Measurements from ENCODE around the gene LIPF.

LIPF gene

DNA sequence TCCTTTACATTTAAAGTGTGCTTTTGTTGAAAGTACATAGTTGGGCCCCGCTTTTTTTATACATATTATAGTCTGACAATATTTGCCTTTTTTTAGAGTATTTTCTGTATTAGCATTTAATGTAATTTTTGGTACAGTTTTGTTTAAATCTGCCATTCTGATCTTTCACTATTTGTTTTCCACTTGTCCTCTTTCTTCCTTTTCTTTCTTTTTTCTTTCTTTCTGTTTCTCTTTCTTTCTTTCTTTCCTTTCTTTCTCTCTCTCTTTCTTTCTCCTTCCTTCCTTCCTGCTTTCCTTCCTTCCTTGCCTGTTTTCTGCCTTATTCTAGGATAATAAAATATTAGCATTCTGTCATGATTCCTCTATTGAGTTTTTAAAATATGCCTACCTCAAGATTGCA lies 51.3 kb downstream of the LIPF start (continued):
- TF ChIP-seq OSR2 (tag by site-specific recombination; IDR thresholded peaks at IDR 0.05), result no peak

DNA sequence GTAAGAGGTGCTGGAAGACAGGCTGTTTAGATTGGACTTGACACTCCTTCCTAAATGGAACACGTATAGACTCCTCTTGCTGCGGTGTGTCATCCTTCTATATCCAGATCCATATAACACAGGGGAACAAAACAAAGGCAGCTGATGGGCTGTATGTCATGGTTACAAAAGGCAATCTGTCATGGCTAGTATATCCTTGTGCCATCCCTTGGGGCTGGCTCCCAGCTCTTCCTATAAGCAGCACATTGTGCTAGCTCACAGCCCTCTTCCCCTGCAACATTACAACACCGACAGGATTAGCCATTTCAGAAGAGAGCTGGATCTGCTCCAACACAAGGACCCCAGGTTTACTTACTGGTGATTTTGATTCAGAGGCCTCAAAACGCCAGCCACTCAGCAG lies 57.1 kb downstream of the LIPF start:
- H3K4me3 ChIP-seq (ENCODE audit: low read depth, low read length), result no peak overlapping the region
- H3K4me1 ChIP-seq (ENCODE audit: control insufficient read depth, insufficient read depth, low read length), result no peaks in the 10 kb centered on the region
- ChIA-PET CTCF (interaction anchor here (0.5 kb wide), 1 partner anchor 141 kb away, joined by 3 read pairs; no protein-coding TSS in a partner anchor), POLR2A (no interaction called here)
- TF ChIP-seq ZNF549 (tag by site-specific recombination; IDR thresholded peaks at IDR 0.05) (no peak), ZBTB48 (tag by site-specific recombination; IDR thresholded peaks at IDR 0.05) (no peak), ZNF404 (tag by site-specific recombination; IDR thresholded peaks at IDR 0.05) (no peak), ZSCAN23 (tag by site-specific recombination; IDR thresholded peaks at IDR 0.05) (no peak), ZNF658 (tag by site-specific recombination; IDR thresholded peaks at IDR 0.05) (no peak), KLF8 (tag by site-specific recombination; IDR thresholded peaks at IDR 0.05) (no peak), ZNF571 (tag by site-specific recombination; IDR thresholded peaks at IDR 0.05) (no peak), ZNF311 (tag by site-specific recombination; IDR thresholded peaks at IDR 0.05; ENCODE audit: borderline replicate concordance) (no peak), ZNF157 (tag by site-specific recombination; IDR thresholded peaks at IDR 0.05) (no peak), ZBTB21 (tag by site-specific recombination; IDR thresholded peaks at IDR 0.05) (no peak), ZNF292 (tag by site-specific recombination; IDR thresholded peaks at IDR 0.05; ENCODE audit: borderline replicate concordance, low read depth) (no peak), SCRT2 (tag by site-specific recombination; IDR thresholded peaks at IDR 0.05) (no peak)
- TF ChIP-seq, protein P1, sequence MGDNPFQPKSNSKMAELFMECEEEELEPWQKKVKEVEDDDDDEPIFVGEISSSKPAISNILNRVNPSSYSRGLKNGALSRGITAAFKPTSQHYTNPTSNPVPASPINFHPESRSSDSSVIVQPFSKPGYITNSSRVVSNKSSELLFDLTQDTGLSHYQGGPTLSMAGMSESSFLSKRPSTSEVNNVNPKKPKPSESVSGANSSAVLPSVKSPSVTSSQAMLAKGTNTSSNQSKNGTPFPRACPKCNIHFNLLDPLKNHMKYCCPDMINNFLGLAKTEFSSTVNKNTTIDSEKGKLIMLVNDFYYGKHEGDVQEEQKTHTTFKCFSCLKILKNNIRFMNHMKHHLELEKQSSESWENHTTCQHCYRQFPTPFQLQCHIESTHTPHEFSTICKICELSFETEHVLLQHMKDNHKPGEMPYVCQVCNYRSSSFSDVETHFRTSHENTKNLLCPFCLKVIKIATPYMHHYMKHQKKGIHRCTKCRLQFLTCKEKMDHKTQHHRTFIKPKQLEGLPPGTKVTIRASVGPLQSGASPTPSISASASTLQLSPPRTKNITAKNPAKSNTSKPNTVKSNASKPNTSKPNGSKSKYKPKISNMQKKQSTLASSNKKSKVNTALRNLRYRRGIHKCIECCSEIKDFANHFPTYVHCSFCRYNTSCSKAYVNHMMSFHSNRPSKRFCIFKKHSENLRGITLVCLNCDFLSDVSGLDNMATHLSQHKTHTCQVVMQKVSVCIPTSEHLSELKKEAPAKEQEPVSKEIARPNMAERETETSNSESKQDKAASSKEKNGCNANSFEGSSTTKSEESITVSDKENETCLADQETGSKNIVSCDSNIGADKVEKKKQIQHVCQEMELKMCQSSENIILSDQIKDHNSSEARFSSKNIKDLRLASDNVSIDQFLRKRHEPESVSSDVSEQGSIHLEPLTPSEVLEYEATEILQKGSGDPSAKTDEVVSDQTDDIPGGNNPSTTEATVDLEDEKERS (tag by site-specific recombination; IDR thresholded peaks at IDR 0.05), result no peak
- TF ChIP-seq, protein P2, sequence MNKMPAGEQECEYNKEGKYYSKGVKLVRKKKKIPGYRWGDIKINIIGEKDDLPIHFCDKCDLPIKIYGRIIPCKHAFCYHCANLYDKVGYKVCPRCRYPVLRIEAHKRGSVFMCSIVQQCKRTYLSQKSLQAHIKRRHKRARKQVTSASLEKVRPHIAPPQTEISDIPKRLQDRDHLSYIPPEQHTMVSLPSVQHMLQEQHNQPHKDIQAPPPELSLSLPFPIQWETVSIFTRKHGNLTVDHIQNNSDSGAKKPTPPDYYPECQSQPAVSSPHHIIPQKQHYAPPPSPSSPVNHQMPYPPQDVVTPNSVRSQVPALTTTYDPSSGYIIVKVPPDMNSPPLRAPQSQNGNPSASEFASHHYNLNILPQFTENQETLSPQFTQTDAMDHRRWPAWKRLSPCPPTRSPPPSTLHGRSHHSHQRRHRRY (tag by site-specific recombination; IDR thresholded peaks at IDR 0.05), result no peak
- TF ChIP-seq, protein P3, sequence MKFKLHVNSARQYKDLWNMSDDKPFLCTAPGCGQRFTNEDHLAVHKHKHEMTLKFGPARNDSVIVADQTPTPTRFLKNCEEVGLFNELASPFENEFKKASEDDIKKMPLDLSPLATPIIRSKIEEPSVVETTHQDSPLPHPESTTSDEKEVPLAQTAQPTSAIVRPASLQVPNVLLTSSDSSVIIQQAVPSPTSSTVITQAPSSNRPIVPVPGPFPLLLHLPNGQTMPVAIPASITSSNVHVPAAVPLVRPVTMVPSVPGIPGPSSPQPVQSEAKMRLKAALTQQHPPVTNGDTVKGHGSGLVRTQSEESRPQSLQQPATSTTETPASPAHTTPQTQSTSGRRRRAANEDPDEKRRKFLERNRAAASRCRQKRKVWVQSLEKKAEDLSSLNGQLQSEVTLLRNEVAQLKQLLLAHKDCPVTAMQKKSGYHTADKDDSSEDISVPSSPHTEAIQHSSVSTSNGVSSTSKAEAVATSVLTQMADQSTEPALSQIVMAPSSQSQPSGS (tag by site-specific recombination; IDR thresholded peaks at IDR 0.05; ENCODE audit: low read depth), result no peak
- TF ChIP-seq, protein P4, sequence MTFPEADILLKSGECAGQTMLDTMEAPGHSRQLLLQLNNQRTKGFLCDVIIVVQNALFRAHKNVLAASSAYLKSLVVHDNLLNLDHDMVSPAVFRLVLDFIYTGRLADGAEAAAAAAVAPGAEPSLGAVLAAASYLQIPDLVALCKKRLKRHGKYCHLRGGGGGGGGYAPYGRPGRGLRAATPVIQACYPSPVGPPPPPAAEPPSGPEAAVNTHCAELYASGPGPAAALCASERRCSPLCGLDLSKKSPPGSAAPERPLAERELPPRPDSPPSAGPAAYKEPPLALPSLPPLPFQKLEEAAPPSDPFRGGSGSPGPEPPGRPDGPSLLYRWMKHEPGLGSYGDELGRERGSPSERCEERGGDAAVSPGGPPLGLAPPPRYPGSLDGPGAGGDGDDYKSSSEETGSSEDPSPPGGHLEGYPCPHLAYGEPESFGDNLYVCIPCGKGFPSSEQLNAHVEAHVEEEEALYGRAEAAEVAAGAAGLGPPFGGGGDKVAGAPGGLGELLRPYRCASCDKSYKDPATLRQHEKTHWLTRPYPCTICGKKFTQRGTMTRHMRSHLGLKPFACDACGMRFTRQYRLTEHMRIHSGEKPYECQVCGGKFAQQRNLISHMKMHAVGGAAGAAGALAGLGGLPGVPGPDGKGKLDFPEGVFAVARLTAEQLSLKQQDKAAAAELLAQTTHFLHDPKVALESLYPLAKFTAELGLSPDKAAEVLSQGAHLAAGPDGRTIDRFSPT (tag by site-specific recombination; IDR thresholded peaks at IDR 0.05), result no peak
- H3K27ac ChIP-seq (ENCODE audit: extremely low read depth, low read depth, low read length), result no peak overlapping the region
- no peaks in the 10 kb centered on the region for H3K9me3 ChIP-seq (ENCODE audit: control insufficient read depth, insufficient read depth, low read depth, low read length)
- no peaks in the 10 kb centered on the region for H3K36me3 ChIP-seq (ENCODE audit: control insufficient read depth in 2 of 2, insufficient read depth in 1 of 2, low read length in 2 of 2)
